Measurements from ENCODE around the gene SPAG6.
"Not testable (repeated sequence)": the region's sequence is repeated elsewhere in the genome, so short reads cannot be mapped to it uniquely, and the experiment has no call there.

SPAG6 gene

GRCh38 chr10:22381262-22381661 is 36.0 kb downstream of the SPAG6 start:
- DNase-seq: no peak

- no peak for DNase-seq
Measured at GRCh38 chr10:22386503-22386902, 41.2 kb downstream of the SPAG6 start.

GRCh38 chr10:22389856-22390589 is 44.7 kb downstream of the SPAG6 start:
- no peak for DNase-seq

GRCh38 chr10:22391600-22391999 is 46.3 kb downstream of the SPAG6 start:
- DNase-seq: no peak

GRCh38 chr10:22396195-22396594 is 50.9 kb downstream of the SPAG6 start:
- not testable (repeated sequence) for DNase-seq

- not testable (repeated sequence) for DNase-seq
Measured at GRCh38 chr10:22406916-22407315, 61.6 kb downstream of the SPAG6 start.

GRCh38 chr10:22410394-22410793 is 65.1 kb downstream of the SPAG6 start:
- DNase-seq: no peak

- no peak for DNase-seq
Measured at GRCh38 chr10:22410846-22411245, 65.5 kb downstream of the SPAG6 start.

GRCh38 chr10:22414146-22414545 is 68.8 kb downstream of the SPAG6 start:
- no peak for DNase-seq

GRCh38 chr10:22415072-22415471 is 69.8 kb downstream of the SPAG6 start:
- DNase-seq: no peak

GRCh38 chr10:22417736-22418268 is 72.5 kb downstream of the SPAG6 start:
- DNase-seq: no peak

- no peak for DNase-seq
Measured at GRCh38 chr10:22420787-22421517, 75.7 kb downstream of the SPAG6 start.

GRCh38 chr10:22426653-22427052 is 81.4 kb downstream of the SPAG6 start:
- no peak for DNase-seq

- DNase-seq: peak; percentile 3
Measured at GRCh38 chr10:22427101-22427500, 81.8 kb downstream of the SPAG6 start.

GRCh38 chr10:22427890-22428571 is 82.7 kb downstream of the SPAG6 start:
- DNase-seq: peak; percentile 93

- no peak for DNase-seq
Measured at GRCh38 chr10:22429146-22429545, 83.8 kb downstream of the SPAG6 start.

GRCh38 chr10:22429981-22430421 is 84.7 kb downstream of the SPAG6 start:
- peak; percentile 34 for DNase-seq

- DNase-seq: no peak
Measured at GRCh38 chr10:22433875-22434274, 88.6 kb downstream of the SPAG6 start.

- DNase-seq: no peak
Measured at GRCh38 chr10:22434521-22434920, 89.2 kb downstream of the SPAG6 start.

GRCh38 chr10:22435650-22436049 is 90.4 kb downstream of the SPAG6 start:
- no peak for DNase-seq

- no peak for DNase-seq
Measured at GRCh38 chr10:22436526-22436892, 91.2 kb downstream of the SPAG6 start.

GRCh38 chr10:22436893-22437619 is 91.8 kb downstream of the SPAG6 start:
- DNase-seq: peak; percentile 49
